Activated CD4-positive, alpha-beta T cell treated with anti-CD3 and anti-CD28 coated beads, Interleukin-2, amount 10 ng/mL, durations not matched to agents 24 days and 14 days (primary cell): Measurements from ENCODE around the gene RBMX. TPM values are rescaled to one million over a fixed set of nuclear protein-coding genes. Genes with fewer than 3 reads are reported as not detected.
"Not testable (repeated sequence)": the region's sequence is repeated elsewhere in the genome, so short reads cannot be mapped to it uniquely, and the experiment has no call there.

Experiments used
- DNase-seq: peaks from one replicate; pipeline ENCODE4 v3.0.0; 2022
- H3K27ac Mint-ChIP-seq: one replicate; pipeline ENCODE4 v1.8.0; 2022; ENCODE audit warnings: mild to moderate bottlenecking, mixed read lengths
- H3K27me3 Mint-ChIP-seq: one replicate; pipeline ENCODE4 v1.8.0; 2022; ENCODE audit warnings: mixed read lengths
- H3K36me3 Mint-ChIP-seq: one replicate; pipeline ENCODE4 v1.8.0; 2022; ENCODE audit warnings: low read depth, mild to moderate bottlenecking, mixed read lengths
- H3K4me1 Mint-ChIP-seq: one replicate; pipeline ENCODE4 v1.8.0; 2021; ENCODE audit warnings: mixed read lengths
- H3K4me3 Mint-ChIP-seq: one replicate; pipeline ENCODE4 v1.8.0; 2022; ENCODE audit warnings: mild to moderate bottlenecking, moderate library complexity, mixed read lengths
- H3K9me3 Mint-ChIP-seq: one replicate; pipeline ENCODE4 v1.8.0; 2021; ENCODE audit warnings: mixed read lengths
- intact Hi-C: fragments of 100-400 bp; cut with micrococcal nuclease; formaldehyde crosslinking; loops from one replicate; pipeline ENCODE4 v1.15.1; 2023
- total RNA-seq: library from RNA; stranded (reverse); gene quantifications from 2 replicates; pipeline ENCODE4 v1.2.3, GENCODE V29; 2022

Gene RBMX
- total RNA-seq, 1 donor from 2014 or later: 324 TPM

GRCh38 chrX:136899221-136899620, 18.7 kb upstream of the RBMX start:
- H3K27me3 Mint-ChIP-seq: no peaks in the 10 kb centered on the region
- no peak overlapping the region for H3K27ac Mint-ChIP-seq
- intact Hi-C loops: no loop called here
- no peaks in the 10 kb centered on the region for H3K4me1 Mint-ChIP-seq
- H3K9me3 Mint-ChIP-seq: no peaks in the 10 kb centered on the region
- H3K36me3 Mint-ChIP-seq: no peaks in the 10 kb centered on the region
- no peak overlapping the region for H3K4me3 Mint-ChIP-seq
- no peak for DNase-seq

- intact Hi-C loops, H3K27me3 Mint-ChIP-seq, H3K36me3 Mint-ChIP-seq, H3K4me1 Mint-ChIP-seq, H3K9me3 Mint-ChIP-seq, DNase-seq, H3K4me3 Mint-ChIP-seq: not testable (repeated sequence)
- H3K27ac Mint-ChIP-seq: peak overlapping the region; percentile 20
Observed at GRCh38 chrX:136898752-136899151, 18.2 kb upstream of the RBMX start.

- DNase-seq: no peak
- intact Hi-C loops: no loop called here
- Mint-ChIP-seq H3K27me3 (no peaks in the 10 kb centered on the region), H3K36me3 (no peaks in the 10 kb centered on the region), H3K9me3 (no peaks in the 10 kb centered on the region), H3K4me3 (no peak overlapping the region), H3K4me1 (no peaks in the 10 kb centered on the region), H3K27ac (no peak overlapping the region)
Observed at GRCh38 chrX:136896121-136896914, 15.8 kb upstream of the RBMX start.

- no peak overlapping the region for H3K4me3 Mint-ChIP-seq
- no peaks in the 10 kb centered on the region for H3K36me3 Mint-ChIP-seq
- no peak for DNase-seq
- H3K4me1 Mint-ChIP-seq: no peaks in the 10 kb centered on the region
- no peaks in the 10 kb centered on the region for H3K9me3 Mint-ChIP-seq
- intact Hi-C loops: no loop called here
- no peaks in the 10 kb centered on the region for H3K27me3 Mint-ChIP-seq
- no peak overlapping the region for H3K27ac Mint-ChIP-seq
Observed at GRCh38 chrX:136892412-136892811, 11.9 kb upstream of the RBMX start.

- H3K27ac Mint-ChIP-seq, DNase-seq, H3K36me3 Mint-ChIP-seq, H3K4me1 Mint-ChIP-seq, H3K27me3 Mint-ChIP-seq, intact Hi-C loops, H3K9me3 Mint-ChIP-seq, H3K4me3 Mint-ChIP-seq: not testable (repeated sequence)
Observed at GRCh38 chrX:136890596-136890995, 10.1 kb upstream of the RBMX start.

- no peak for DNase-seq
- no peak overlapping the region for H3K27ac Mint-ChIP-seq
- no peaks in the 10 kb centered on the region for H3K4me1 Mint-ChIP-seq
- no peaks in the 10 kb centered on the region for H3K36me3 Mint-ChIP-seq
- no peaks in the 10 kb centered on the region for H3K9me3 Mint-ChIP-seq
- H3K4me3 Mint-ChIP-seq: no peak overlapping the region
- H3K27me3 Mint-ChIP-seq: no peaks in the 10 kb centered on the region
- intact Hi-C loops: no loop called here
Observed at GRCh38 chrX:136889269-136889668, 8.7 kb upstream of the RBMX start.

- Mint-ChIP-seq H3K9me3 (no peaks in the 10 kb centered on the region), H3K4me1 (peaks cover 2% of the 10 kb centered on the region), H3K4me3 (peak overlapping the region; percentile 97), H3K27me3 (no peaks in the 10 kb centered on the region), H3K36me3 (peaks cover 38% of the 10 kb centered on the region), H3K27ac (peak overlapping the region; percentile 99)
- intact Hi-C loops: loop anchor here (1.0 to 5.0 kb wide), 3 partner anchors 30 to 383 kb away; partner anchors contain the start of gene HTATSF1
- peak; percentile 79 for DNase-seq
Observed at GRCh38 chrX:136880003-136880451, 498 bp downstream of the RBMX start.

GRCh38 chrX:136879001-136879687, 1.4 kb downstream of the RBMX start:
- Mint-ChIP-seq H3K4me1 (peaks cover 8% of the 10 kb centered on the region), H3K9me3 (no peaks in the 10 kb centered on the region), H3K36me3 (peaks cover 44% of the 10 kb centered on the region), H3K4me3 (peak overlapping the region; percentile 97), H3K27ac (peak overlapping the region; percentile 99), H3K27me3 (no peaks in the 10 kb centered on the region)
- intact Hi-C loops: no loop called here
- peak; percentile 55 for DNase-seq

GRCh38 chrX:136878423-136878822, 2.1 kb downstream of the RBMX start:
- Mint-ChIP-seq H3K9me3 (no peaks in the 10 kb centered on the region), H3K4me1 (peaks cover 10% of the 10 kb centered on the region), H3K27me3 (no peaks in the 10 kb centered on the region), H3K36me3 (peaks cover 49% of the 10 kb centered on the region), H3K4me3 (peak overlapping the region; percentile 97), H3K27ac (no peak overlapping the region)
- DNase-seq: no peak
- intact Hi-C loops: loop anchor here (1.0 kb wide), 1 partner anchor 9 kb away; no protein-coding TSS in a partner anchor

GRCh38 chrX:136874114-136874513, 6.4 kb downstream of the RBMX start:
- intact Hi-C loops, H3K9me3 Mint-ChIP-seq, H3K27ac Mint-ChIP-seq, DNase-seq, H3K4me3 Mint-ChIP-seq, H3K27me3 Mint-ChIP-seq: not testable (repeated sequence)
- Mint-ChIP-seq H3K36me3 (peaks cover 60% of the 10 kb centered on the region), H3K4me1 (peaks cover 17% of the 10 kb centered on the region)

GRCh38 chrX:136873210-136873609, 7.3 kb downstream of the RBMX start:
- H3K9me3 Mint-ChIP-seq, H3K4me3 Mint-ChIP-seq, H3K27me3 Mint-ChIP-seq, intact Hi-C loops, DNase-seq, H3K27ac Mint-ChIP-seq: not testable (repeated sequence)
- Mint-ChIP-seq H3K4me1 (peaks cover 19% of the 10 kb centered on the region), H3K36me3 (peaks cover 57% of the 10 kb centered on the region)

- Mint-ChIP-seq H3K4me3 (no peak overlapping the region), H3K27me3 (no peaks in the 10 kb centered on the region), H3K4me1 (peaks cover 22% of the 10 kb centered on the region), H3K9me3 (no peaks in the 10 kb centered on the region), H3K36me3 (peaks cover 55% of the 10 kb centered on the region), H3K27ac (no peak overlapping the region)
- intact Hi-C loops: no loop called here
- DNase-seq: no peak
Observed at GRCh38 chrX:136872091-136872700, 8.3 kb downstream of the RBMX start.

- Mint-ChIP-seq H3K27ac (peak overlapping the region; percentile 57), H3K4me1 (peaks cover 24% of the 10 kb centered on the region)
- intact Hi-C loops: no loop called here
Observed at GRCh38 chrX:136870064-136870463, 10.5 kb downstream of the RBMX start.

More at GRCh38 chrX:136870064-136870463, 10.5 kb downstream of the RBMX start:
- Mint-ChIP-seq H3K9me3 (no peaks in the 10 kb centered on the region), H3K36me3 (peaks cover 60% of the 10 kb centered on the region), H3K4me3 (no peak overlapping the region), H3K27me3 (no peaks in the 10 kb centered on the region)
- DNase-seq: no peak
